ENCODE results near the gene FYTTD1.

The FYTTD1 gene

DNA sequence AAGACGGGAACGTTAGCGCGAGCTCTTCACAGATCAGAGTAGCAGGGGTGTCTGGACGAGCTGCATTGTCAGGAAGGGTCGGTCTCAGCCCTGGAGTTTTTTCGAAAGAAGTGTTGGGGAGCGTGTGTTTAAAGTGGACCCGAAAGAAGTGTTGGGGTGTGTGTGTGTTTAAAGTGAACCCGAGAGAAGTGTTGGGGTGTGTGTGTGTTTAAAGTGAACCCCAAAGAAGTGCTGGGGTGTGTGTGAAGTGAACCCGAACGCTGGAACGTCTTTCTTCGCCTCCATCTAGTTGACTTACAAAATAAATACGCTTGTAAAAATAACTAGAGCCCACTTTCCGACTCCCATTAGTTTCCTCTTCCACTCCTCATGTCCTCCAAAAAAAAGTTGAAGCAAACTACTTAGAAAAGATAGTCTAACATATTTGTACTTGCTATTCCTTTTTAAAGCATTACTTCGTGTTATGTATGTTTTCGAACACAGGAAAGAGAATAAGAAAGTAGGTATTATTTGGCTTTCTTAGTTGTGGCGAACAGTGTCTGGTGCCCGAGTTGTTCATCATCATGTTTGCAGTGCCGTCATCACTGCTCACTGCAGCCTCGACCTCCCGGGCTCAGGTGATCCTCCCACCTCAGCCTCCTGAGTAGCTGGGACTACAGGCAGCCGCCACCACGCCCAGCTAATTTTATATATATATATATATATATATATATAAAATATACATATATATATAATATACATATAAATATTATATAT is 42.4 kb downstream of the FYTTD1 start:
- DNase-seq (ENCODE audit: low read depth): no peak

- DNase-seq (ENCODE audit: low read depth): no peak
Measured at GRCh38 chr3:197793247-197793646, 43.6 kb downstream of the FYTTD1 start.

DNA sequence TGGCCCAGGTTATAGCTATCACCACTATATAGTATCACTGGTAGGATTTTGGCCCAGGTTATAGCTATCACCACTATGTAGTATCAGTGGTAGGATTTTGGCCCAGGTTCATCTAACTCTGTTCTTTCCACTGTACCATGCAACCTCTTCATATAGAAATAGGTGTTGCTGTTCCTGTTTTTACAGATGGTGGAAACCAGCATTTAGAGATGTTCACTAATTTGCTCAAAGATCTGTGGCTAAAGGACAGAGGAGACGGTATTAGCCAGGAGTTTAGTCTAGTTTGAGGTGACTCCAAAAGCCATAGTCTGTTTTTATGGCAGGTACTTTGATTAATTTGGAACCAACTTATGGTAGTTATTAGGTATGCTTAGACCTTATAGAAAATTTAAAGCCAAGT is 44.4 kb downstream of the FYTTD1 start:
- DNase-seq (ENCODE audit: low read depth): no peak

DNA sequence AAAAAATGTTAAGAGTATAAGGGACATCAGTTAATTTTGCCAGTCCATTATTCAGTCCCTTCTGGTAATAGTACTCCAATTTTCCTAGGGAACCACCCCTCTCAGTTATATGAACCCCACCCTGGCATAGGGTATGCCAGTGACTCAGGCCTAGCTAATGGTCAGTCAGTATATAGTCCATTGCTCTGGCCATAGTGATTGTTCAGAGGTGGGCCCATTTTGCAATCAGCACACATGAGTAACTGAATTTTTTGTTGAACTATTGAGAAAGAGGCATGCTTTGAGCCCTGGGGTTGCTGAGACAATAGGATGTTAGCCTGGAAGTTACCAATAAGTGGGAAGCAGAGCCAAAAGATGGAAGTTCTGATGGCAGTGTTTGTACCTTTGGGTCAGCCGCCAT is 45.5 kb downstream of the FYTTD1 start:
- peak; percentile 50 for DNase-seq (ENCODE audit: low read depth)

- DNase-seq (ENCODE audit: low read depth): no peak
Measured at GRCh38 chr3:197796087-197796486, 46.4 kb downstream of the FYTTD1 start.

GRCh38 chr3:197798863-197799262 is 49.2 kb downstream of the FYTTD1 start:
- DNase-seq (ENCODE audit: low read depth): no peak

GRCh38 chr3:197800379-197800778 is 50.7 kb downstream of the FYTTD1 start:
- DNase-seq (ENCODE audit: low read depth): no peak

DNA sequence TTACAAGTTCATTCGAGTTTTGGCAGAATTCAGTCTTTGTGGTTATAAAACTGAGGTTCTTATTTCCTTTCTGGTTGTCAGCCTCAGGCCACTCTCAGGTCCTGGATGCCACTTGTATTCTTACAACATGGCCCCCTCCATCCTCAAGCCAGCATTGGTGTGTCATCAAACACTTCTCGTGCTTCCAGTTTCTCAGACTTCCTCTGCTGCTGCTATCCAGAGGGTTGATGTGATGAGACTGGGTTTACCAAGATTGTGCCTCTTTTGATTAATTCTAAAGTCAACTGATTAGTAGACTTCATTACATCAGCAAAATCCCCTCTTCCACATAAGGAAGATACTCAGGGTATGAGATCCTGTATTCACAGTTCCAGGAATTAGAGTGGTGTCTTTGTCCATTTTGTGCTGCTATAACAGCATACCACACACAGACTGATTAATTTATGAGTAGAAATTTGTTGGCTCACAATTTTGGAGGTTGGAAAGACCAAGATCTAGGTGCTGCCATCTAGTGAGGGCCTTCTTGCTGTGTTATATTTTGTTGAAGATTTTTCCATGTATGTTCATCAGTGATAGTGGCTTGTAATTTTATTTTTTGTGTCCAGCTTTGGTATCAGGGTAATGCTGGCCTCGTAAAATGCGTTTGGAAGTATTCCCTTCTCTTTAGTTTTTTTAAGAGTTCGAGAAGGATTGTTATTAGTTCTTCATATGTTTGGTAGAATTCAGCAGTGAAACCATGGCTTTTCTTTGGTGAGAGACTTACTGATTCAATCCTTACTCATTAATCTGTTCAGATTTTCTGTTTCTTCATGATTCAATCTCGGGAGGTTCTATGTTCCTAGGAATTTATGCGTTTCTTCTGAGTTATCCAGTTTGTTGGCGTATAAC is 52.5 kb downstream of the FYTTD1 start:
- DNase-seq (ENCODE audit: low read depth): peak; percentile 51

GRCh38 chr3:197802779-197803459 is 53.2 kb downstream of the FYTTD1 start:
- DNase-seq (ENCODE audit: low read depth): no peak

DNA sequence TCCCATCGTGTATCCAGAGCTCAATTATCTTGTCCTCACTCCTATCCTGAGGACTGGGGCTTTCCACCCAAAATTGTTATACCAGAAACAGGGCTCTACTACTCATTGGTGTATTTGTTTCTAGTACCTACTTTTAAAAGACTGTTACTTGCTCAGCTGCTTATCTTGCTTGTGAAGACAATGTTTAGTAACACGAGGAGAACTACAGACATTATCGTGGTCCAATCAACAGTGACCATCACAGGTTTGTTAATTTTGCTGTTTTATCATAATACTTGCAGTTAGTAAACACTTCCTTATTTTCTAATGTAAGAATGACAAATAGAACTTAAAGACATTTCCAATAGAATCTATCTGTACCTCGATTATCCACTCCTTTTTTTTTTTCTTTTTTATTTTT is 54.8 kb downstream of the FYTTD1 start:
- no peak for DNase-seq (ENCODE audit: low read depth)

DNA sequence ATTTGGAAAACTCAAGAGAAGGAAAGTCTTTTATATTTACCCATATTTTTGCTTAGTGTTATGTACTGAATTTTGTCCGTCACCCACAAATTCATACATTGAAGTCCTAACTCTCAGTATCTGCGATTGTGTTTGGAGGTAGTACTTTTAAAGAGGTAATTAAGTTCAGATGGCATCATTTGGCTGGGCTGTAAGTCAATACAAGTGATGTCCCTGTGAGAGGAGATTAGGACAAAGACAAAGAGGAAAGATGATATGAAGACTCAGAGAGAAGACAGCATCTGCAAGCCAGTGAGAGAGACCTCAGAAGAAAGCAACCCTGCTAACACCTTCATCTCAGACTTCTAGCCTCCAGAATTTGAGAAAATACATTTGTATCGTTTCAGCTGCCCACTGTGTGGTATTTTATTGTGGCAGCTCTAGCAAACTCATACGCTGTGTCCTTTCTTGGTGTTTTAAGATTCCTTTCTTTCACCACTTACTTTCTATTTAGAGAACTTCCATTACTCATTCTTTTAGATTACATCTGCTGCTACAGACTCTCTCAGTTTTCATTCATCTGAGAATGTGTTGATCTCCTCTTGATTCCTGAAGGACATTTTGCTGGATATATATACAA is 58.4 kb downstream of the FYTTD1 start:
- no peak for DNase-seq (ENCODE audit: low read depth)

GRCh38 chr3:197809356-197810020 is 59.8 kb downstream of the FYTTD1 start:
- peak; percentile 62 for DNase-seq (ENCODE audit: low read depth)

DNA sequence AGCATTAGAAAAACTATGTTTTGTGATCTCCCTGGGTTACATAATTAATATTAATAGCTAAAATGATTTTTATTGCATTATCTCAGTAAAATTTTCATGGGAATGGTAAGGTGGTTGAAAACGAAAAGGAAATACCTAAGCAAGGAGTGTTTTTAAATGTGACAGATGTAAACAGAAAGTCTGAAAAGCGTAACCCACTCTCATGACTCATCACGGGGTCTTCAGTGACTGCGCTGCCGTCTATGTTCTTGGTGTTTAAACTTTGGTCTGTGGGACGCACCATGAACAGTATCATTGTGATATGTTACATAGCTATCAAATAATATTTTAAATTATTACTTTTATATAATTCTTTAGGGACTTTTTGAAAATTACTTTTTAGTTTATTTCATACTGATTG is 61.2 kb downstream of the FYTTD1 start:
- no peak for DNase-seq (ENCODE audit: low read depth)

DNA sequence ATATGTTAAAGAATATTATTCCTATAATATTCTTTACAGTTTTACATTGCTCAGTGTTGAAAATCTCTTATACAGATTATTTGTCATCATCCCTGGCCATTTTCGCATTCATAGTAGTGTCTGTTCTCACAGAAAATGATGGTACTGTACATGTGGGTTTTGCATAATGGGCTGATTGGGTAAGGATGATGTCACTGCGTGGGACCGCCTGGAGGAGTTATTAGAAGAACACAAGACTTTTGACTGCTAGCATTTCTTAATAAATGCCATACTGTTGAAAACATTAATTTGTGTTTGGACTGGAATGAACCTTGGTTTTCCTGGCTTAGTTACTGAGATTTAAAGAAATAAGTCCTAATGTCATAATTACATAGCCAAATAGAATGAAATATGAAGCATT is 61.7 kb downstream of the FYTTD1 start:
- DNase-seq (ENCODE audit: low read depth): peak; percentile 90

GRCh38 chr3:197814372-197814771 is 64.7 kb downstream of the FYTTD1 start:
- DNase-seq (ENCODE audit: low read depth): no peak

- no peak for DNase-seq (ENCODE audit: low read depth)
Measured at GRCh38 chr3:197820550-197821335, 71.1 kb downstream of the FYTTD1 start.

DNA sequence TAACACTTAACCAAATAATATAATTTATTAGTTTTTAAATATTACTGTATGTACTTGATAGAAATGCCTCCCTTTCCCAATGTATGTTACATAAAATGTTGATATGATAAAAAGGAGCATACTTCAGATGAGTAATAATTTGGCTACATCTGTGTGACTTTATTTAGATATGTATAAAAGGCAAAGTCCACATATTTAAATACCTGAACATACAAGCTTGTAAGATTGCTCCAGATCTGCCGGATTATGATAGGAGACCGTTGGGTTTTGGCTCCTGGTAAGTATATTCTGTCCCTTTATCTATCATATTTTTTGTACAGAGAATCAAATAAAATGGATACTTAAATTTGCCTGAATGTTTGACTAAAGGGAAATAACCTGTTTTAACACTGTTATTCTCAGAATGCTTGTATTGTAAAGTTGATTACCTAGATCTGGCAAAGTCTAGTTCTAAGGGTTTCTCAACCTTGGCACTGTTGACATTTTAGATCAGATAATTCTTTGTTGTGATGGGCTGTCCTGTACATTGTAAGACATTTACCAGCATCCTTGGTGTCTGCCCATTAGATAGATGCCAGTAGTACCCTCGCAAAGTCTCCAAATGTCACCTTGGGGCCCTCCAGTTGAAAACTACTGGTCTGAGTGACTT is 79.8 kb downstream of the FYTTD1 start:
- DNase-seq (ENCODE audit: low read depth): no peak

DNA sequence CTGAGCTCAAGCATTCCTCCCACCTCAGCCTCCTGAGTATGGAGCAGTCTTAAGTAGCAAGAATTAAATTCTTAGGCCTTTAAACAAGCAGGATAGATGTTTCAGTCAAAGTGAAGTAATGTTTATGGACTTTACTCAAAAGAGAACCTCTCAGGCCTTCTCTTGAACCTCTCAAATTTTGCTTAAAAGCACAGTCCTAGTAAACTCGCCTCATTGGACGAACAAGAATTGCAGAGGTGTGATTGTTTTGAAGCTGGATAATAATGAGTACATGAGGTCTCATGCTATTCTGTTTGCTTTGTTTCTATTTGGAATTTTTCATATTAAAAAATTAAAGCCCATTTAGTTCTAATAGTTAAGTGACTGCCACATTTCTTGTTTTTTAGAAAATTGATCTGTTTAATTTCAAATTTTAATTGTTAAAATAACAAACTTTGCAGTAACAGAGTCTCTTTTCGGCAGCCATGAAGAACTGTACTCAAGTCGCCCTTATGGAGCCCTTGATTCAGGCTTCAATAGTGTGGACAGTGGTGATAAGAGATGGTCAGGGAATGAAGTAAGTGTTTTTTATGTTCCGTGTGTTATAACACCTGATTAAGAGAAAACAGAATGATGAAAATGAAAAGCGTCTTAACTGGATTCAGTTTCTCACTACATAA is 80.8 kb downstream of the FYTTD1 start:
- DNase-seq (ENCODE audit: low read depth): no peak

DNA sequence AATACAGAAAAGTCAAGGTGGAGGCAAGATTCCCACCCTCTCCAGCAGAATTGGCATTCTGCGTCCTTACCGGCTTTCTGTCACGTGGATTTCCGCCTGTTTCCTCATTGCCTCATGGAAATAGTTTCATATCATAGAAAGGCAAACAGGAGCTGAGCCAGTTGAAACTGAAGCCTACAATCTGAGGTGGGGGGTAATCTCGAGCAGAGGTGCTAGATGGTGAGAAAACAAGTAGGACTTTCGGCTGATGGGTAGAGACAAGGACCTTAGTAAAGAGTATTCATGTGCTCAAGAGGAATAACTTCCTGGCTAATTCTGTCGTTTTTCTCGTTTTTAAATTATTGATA is 81.3 kb downstream of the FYTTD1 start:
- no peak for DNase-seq (ENCODE audit: low read depth)

All from GM04504 (cell line).